A673 (cell line): ENCODE results near the gene THOC5.

Experiments used
- CTCF ChIP-seq: fragments of 300-800, 200-600 bp; sonication (generic); conservative IDR thresholded peaks from 2 replicates; pipeline ENCODE4 v1.5.1; 2017; ENCODE audit warnings: low read depth, mild to moderate bottlenecking, antibody characterized with exemption, low read length, moderate library complexity, mixed read lengths
- EZH2 ChIP-seq: fragments of 200-600 bp; sonication (generic); IDR thresholded peaks from 2 replicates; pipeline ENCODE4 v1.6.1; 2017; ENCODE audit warnings: borderline replicate concordance, low read depth, mild to moderate bottlenecking, mixed read lengths, antibody characterized with exemption, low read length; ENCODE audit not compliant: poor library complexity, severe bottlenecking

GRCh38 chr22:29521526-29521925 is 32.0 kb downstream of the THOC5 start:
- TF ChIP-seq CTCF (no peak), EZH2 (no peak)
